RPMI8226 (cell line): ENCODE measurements around the gene MRPS6.

ENCODE experiments used
- DNase-seq: peaks from one replicate; pipeline ENCODE4 v3.0.0-alpha.2; 2015

MRPS6 gene

DNA sequence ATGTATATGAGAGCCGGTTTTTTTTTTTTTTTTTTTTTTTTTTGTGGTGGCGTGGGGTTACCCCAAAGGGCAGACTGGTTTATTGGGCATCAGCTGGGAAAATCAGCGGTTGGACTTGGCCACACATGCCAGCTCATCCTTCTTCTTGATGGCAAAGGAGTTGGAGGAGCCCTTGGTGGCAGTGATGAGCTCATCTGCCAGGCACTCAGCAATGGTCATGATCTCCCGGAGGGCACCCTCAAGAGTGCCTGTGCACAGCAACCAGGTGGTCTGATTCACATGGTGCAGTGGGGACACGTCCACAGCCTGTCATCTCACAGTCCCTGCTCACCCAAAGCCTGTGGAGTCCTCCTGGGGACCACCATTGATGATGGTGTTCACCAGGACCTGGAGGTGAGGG, 62.0 kb downstream of the MRPS6 start:
- DNase-seq, result no peak

DNA sequence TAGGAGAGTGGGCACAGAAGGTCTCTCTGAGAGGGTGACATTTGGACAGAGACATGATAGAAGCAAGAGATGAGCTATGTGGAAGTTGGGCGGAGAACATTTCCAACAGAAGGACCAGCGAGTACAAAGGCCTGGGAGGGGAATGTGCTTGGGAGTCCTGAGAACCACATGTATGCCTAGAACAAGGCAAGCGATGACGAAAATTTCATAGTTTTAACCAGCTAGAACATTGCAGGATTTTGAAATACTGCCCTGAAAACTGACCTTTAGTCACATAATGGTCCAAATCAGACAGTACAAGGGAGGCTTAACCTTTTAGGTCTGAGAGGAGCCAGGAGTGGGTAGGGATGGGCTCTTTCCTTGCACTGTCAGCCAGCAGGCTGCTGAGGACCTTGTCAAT, 68.0 kb downstream of the MRPS6 start:
- DNase-seq, result no peak

DNA sequence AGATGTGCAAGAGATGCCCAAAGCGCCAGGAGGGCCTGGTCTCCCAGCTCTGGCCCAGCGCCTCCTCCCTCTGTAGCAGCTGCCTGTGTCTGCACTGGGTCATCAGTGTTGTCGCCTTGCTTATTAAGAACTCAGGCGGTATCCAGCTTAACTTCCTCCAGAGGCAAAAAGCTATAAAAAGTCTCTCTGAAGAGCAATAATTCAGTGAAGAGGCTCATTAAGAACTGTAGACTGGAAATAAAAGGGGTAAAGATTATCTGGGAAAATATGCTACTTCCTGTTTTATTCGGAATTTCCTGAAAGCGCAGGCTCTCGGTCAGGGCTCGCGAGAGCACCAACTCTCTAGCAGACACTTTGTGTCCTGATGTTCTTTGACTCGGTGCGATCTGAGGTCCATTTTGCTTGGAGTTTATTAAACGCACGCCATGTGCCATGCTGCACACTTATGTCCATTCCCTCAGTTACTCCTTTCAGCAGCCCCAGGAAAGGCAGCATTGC, 70.4 kb downstream of the MRPS6 start:
- no peak for DNase-seq

DNA sequence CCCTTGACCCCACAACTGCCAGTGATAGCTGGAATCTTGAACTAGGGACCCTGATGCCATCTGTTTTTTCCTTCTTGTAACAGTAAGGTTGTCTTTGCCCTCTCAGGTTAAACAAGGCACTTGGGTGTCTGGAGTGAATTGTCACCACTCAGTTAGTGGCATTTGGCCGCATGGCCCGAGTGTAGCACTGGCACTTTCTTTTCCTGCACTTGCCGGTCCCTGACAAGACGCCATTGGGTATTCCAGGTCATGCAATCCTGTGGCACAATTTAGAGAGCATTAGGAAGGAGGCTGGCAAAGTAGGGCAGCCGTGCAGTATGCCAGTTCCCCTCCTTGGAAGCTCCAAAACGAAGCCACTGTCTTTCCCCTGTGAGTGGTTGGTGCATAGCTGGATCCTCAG, 70.8 kb downstream of the MRPS6 start:
- DNase-seq, result no peak

DNA sequence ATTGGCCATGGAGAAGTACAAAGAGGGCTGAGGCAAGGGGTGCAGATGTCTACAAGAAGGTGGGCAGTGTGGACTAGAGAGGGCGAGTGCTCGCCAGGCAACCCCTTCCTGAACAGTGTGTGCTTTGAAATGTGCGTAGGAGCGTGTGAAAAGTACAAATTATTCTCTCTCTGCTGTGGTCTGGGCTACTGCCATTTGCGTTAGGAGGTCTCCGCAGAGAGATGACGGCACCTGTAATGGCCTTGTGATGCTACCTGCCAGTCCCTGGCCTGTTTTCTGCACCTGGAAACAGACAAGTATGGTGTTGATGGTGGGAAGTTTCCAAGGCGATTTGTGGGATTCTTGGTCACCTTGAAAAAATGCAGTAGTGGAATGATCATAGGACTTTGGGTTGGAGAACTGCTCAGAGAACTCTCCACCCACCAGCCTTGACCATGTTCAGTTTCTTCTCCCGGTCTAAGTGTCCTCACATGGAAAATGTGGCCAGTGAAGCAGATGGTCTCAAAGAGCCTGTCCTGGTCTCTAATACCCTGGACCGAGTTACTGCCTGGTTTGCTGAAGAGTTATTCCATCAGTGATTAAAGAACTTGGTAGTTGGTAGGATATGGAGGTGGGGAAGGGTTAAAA, 74.5 kb downstream of the MRPS6 start:
- no peak for DNase-seq

DNA sequence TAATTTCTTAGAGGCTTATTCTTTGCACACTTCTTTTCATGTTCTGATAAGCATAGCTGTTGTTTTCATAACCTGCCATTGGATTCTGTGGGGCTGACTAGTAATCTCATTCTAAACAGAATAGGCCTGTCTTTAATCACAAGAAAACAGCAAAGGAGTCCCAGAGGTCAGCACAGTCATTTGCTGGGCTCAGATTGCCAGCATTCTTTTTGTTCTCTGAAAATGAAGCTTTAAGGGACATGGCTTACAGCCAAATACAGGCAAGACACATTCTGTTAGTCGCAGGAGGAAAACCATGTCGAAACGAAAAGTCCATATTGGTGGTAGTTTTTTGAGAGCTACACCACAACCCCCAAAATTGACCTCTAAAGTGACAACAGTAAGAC, 75.0 kb downstream of the MRPS6 start:
- DNase-seq, result no peak

DNA sequence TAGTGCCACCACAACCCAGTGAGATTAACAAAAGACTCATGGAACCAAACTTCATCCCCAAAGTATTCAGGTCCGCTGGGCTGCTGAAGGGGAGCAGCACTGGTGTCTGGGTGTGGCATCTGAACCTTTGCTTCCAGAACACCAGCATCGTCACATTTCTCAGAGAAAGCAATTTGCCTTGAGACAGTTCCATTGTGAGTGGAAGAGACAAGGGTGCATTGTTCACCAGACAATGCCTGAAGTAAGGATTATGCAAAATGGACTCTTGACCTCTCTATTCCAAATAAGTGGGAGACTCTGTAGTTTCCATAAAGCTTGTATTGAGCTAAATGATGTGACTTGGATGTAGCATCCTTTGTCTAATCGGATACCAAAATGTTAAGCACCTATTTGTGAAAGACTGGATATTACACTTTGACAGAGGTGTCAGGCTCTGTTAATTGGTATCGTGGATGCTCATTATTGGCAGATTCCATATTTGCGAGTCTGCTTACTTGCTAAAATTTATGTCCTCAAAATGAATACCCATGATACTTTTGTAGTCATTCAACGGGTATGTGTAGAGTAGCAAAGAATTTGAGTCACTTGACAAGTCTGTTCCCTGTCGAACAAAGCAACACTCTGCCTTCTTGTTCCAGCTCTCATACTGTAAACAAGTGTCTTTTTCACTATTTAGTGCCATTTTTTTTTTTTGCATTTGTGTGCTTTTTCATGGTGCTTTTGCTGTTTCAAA, 75.6 kb downstream of the MRPS6 start:
- DNase-seq, result no peak

DNA sequence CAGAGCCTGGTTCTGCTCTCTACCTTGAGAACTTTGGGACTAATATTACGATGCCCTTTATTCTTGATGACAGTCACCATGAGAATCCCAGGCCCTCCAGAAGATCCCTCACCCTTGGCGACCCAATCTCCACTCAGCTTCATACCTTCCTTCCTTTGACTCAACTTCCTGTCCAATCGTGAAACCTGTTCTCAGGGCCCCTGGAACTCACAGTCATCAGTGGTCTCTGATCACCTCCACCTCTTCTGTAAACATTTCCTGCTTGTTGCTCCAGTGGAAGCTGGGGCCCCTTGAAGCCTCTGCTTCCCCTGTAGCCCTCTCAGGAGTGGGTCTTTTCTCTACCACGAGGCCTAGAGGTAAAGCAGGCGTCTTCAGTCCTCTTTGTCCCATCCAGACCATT, 79.1 kb downstream of the MRPS6 start:
- DNase-seq, result no peak

DNA sequence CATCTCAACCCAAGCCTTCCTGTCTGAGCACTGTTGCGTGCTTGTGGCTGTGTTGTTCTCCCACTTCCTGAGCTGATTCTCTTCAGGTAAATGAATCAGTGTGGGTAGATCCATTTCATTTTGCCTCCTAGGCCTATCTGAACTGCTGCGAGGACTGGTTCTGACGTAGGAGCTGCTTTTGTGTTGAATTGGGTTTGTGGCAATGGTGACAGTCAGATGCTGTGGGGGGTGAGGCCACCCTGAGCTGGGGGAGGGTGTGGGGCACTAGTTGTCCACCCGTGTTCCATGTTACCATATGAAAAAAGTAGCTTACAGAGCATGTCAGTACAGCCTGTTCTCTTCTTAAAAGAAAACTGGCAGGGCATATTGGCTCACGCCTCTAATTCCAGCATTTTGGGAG, 81.5 kb downstream of the MRPS6 start:
- no peak for DNase-seq

DNA sequence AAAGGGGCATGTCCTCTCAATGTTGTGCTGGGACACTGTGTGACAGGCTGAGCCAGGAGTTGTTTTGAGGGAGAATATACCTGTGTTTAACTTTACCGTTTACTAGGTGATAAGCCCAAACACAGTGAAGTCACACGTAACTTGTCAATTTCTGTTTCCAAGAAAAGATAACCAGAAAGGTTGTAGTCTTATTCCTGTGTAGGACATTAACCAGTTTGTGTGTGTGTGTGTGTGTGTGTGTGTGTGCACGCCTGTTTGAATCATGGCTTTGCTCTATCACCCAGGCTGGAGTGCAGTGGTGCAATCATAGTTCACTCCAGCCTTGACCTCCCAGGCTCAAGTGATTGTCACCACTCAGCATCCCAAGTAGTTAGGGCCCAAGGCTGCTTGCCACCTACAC, 83.6 kb downstream of the MRPS6 start:
- DNase-seq, result no peak

DNA sequence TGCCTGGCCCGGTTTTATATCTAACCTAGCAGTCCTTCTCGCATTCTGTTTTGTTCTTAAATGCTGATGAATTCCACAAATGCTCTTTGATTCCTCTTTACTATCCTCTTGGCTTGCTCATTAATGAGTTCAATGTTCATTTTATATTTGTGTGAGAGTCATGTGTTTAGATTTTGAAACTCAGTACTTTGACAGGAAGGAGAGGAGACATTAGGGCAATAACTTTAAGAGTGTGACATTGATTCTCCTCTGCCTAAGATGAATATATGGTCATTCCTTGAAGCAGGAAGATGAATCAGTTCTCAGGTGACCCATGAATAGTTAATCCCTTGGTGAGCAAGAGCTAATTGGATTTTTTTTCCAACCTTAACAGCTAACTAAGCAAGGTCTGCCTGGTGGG, 84.1 kb downstream of the MRPS6 start:
- DNase-seq, result no peak

DNA sequence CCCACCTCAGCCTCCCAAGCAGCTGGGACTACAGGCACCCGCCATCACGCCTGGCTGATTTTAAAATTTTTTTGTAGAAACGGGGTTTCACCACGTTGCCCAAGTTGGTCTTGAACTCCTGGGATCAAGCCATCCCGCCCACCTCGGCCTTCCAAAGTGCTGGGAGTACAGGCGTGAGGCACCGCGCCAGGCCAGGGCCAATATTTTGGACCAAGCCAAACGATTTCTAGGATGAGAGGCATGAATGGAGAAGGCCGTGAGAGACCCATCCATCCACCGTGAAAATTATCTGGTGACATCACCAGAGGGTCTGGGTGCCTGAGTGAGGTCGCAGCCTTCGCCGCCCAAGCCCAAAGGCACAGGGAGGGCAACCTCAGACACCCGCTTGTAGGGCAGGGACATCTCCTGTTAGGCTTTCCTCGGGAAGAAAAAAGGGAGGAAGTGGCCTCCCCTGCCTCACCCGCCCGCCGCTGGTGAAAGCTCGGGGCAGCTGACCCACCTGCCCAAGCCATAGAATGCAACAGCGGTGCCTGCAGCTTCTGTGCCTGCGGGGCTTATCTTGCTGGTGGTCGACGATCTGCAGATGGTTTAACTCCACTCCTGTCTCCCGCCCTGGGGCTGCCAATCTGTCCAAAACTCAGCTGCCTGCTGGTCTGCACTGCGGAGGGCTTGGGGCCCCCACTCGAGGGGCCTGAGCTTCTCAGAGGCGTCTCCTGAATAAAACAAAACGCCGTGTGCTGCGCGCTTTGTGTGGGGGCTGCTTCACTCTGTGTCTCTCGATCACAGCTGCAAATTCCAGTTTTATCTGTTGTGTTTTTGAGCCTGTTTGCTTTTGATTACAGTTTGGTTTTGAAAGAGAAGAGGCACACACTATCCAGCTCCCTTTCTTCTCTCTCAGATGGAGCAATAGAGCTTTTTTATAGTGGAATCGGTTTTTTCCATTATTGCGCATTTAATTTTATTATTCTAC, 85.8 kb downstream of the MRPS6 start:
- no peak for DNase-seq

DNA sequence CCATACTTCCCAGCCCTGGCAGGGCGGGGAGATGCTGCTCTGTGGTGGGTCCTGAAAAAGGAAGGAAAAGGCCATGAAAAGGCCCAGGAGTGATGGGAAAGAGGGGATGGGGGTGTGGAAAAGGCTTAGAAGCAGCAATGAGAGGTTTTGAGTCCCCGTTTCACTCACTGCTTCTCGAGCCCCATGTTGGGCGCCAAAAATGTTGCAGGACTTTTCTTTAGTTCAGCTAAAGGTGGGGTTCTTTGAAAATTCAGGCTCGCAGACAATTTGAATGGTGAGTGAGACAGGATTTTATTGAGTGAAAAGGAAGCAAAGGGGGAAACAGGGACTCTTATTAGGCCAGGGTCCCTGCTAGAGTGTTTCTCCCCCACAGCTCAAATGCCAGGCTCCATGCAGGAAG, 93.1 kb downstream of the MRPS6 start:
- DNase-seq, result no peak

DNA sequence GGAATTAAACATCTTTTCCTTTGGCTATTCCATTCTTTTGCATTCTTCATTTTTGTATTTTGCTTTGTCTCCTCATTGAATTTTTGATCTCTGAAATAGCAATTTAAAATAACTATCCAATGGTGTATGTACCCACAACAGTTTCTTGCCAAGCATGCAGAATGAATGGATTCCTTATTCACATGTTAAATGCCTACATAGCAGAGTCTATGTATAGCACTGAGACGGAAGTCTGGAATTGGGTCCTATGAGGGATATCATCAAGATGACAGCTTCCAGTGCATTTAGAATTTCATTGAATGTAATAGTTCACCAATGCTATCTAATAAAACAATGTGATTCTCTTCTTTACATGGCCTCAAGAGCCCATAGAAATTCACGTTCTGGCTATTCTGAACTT, 97.5 kb downstream of the MRPS6 start:
- no peak for DNase-seq

DNA sequence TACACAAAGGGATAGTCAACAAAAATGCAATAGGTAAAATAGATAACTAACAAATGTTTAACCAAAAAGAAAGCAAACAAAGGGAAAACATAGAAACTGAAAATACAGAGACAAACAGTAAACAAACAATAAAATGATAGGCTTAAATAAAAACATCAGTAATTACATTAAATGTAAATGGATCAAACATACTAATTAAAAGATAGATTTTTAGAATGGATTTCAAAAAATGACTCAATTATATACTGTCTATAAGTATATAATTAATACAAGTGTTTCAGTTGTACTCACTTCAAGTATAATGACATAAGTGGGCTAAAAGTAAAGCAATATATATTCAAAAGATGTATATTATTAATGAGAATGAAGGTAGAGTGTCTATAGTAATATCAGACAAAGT, 101.1 kb downstream of the MRPS6 start:
- DNase-seq, result no peak

DNA sequence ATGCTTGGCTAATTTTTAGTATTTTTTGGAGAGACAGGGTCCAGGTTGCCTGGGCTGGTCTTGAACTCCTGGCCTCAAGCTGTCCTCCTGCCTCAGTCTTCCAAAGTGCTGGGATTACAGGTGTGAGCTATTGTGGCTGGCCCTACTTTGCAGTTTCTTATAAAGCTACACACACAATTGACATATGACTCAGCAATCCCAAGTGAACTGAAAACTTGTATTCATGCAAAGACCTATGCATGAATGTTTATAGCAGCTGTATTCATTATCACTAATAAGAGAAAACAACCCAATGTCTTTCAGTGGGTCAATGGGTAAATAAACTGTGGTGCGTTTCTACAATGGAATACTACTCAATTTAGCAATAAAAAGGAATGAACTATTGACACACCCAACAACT, 103.1 kb downstream of the MRPS6 start:
- DNase-seq, result no peak

DNA sequence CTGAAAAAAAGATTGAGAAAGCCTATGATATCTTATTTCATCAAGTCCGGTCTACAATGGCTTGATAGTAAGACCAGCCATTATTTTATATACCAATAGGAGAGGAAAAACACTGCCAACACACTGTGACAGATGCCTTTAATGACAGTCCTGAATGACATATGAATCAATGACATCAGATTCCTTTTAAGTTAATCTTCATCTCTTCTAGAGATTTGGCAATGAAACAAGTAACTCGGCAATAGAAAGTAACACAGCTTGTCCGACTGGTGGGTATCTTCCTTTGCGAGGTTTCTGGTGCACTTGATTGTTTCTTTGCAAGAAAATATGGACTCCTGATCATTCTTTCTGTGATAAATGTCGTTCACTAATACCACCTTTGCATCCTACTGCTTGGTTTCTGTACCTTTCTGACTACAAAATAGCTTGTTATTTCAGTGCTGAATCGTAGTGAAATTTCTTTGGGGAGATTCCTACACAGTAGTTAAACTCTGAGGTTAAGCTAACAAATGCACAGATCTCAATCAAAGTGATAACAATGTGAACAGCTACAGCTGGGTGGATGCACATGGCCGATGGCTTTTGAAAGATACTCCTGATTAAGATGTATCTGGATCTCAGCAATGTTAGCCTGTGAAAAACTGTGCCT, 104.7 kb downstream of the MRPS6 start:
- no peak for DNase-seq

DNA sequence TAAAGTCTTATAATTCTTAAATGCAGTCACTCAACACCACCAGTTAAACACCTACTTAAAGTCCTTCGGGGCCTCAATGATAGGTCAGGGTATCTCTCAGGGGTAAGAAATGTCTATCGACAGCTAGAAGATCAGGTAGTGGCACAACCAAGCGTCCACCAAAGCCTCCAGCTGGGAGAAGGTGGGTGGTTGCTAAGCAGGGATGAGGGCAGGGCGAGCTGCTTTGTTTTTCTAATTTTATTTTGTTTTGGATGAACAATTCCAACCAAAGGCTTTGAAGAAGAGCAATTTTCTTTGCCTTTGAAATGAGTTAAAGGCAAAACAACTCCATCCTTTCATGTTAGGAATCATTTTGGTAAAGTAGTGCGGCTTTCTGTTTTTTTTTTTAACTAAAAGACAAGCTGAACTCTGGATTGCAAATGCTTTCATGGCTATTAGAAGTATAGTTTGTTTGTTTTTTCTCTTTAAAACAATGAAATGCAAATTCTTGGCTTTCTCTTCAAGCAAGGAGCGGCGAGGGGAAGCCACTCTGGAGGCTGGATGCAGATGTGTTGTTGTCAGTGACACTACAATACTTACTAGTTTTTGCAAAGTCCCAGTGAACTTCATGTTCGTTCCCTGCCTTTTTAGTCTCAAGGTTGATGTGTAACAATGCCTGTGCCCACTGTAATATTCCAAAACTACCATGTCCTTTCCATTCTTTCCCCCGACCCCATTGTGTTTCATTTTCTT, 106.0 kb downstream of the MRPS6 start:
- DNase-seq, result no peak

DNA sequence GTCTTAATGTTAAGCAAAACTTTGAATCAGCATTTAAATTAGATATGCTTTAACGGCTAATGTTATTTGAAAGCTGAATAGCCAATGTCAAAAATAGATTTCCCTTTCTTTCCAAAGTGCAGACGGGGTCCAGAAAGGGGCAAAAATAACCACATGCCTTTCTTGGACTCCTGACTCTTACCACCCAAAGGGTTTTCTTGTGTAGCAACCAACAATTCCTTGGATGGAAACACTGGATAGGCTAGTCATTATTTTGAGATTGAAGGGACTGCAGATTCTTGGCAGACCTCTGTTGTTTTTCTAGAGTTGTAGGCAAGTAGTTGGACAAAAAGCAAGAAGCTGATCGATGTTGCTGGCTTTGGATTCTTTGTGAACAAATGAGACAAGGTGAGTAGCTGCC, 107.0 kb downstream of the MRPS6 start:
- no peak for DNase-seq

DNA sequence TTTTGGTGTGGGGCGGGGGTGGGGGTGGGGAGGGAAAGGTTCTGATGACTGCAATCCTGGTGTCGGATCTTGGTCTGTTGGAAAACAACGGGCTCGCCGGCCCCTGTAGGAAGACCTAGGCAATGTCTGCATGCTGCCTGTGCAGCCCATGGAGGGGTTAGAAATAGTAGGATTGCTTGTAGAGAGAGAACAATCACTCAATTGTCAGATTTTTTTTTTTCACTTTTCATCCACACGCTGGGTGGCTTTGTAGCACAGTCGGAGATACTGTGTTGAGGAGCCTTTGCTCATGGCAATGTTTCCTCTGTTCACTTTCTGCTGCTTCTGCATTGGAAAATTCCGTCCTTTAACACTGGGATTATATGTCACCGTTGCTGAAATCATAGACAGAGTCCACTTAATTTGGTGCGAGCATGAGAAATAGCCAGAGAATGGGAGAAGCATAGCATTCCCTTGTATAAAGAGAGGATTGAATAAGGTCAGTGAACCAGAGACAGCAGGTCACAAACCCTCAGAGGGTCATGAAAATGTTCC, 107.5 kb downstream of the MRPS6 start:
- DNase-seq, result no peak

DNA sequence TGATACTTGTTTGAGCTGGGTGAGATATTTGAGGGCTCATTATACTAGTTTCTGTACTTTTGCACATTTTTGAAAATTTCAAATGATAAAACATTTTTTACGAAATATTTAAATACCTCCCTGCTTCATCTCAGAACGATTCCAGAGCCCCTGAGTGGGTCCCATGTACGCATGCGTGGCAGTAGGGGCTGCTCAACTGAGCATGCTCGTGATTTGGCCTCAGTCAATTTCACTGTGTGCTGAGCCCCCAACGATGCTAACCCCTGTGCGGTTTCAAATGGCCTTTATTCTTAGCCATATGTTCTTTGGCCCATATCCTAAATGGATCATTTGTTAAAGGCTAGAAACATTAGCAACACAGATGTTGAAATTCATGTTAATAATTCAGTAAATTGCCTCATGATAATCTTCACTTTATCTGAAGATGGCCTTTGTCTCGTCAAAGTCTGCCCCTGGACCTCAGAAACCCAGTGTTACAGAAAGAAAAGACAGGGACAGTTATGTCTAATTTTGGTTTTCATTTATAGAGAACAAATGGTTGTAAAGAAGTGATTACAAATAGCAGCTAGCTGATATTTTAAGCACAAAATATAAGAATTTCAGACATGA, 108.2 kb downstream of the MRPS6 start:
- no peak for DNase-seq

DNA sequence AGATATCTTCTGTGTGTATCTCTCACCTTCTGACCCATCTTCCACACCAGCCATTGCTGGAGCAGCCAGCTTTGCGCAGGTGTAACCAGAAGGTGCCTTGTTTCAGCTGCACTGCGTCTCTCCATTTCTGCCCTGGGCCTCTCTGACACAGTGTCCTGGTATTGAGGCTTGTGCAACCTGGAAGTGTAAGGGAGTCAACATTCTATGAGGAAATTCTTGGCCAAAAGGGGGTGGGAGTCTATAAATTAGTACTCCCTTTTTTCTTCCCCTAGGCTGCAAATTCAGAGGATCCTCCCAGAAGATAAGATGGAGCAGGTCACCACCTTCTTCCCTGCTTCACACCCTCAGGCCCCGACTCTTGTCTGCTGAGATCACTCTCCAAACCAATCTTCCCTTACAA, 109.1 kb downstream of the MRPS6 start:
- no peak for DNase-seq
